ENCODE results near the gene RAPGEF5. TPM values are rescaled to one million over a fixed set of nuclear protein-coding genes. Genes with fewer than 3 reads are reported as not detected.

Gene RAPGEF5
- total RNA-seq, 2 donors from 2014 or later: 16.7 to 23.2 TPM

- no peak for DNase-seq
- Histone ChIP-seq H3K36me3 (ENCODE audit: control insufficient read depth, insufficient read depth, low read length) (no peaks in the 10 kb centered on the region), H3K4me1 (ENCODE audit: control insufficient read depth, insufficient read depth, low read length) (no peaks in the 10 kb centered on the region), H3K9ac (ENCODE audit: extremely low read depth, low read length, poor library complexity, severe bottlenecking) (no peak overlapping the region), H3K27me3 (ENCODE audit: control insufficient read depth, insufficient read depth, low read length, poor library complexity, severe bottlenecking) (no peaks in the 10 kb centered on the region), H3K27ac (ENCODE audit: low read depth, low read length) (no peak overlapping the region), H3K4me3 (ENCODE audit: low read length) (no peak overlapping the region), H3K9me3 (ENCODE audit: control insufficient read depth, low read length) (peaks cover 9% of the 10 kb centered on the region)
- WGBS, 2 experiments (ENCODE audit: insufficient coverage in 1 of 2, insufficient read length in 1 of 2): 95% methylated on average over 3 of the region's 3 CpGs; no CpG with 5 or more reads in 1 of the 2 experiments
- no peak overlapping the region for H3K4me3 Mint-ChIP-seq
- TF ChIP-seq, protein P1, sequence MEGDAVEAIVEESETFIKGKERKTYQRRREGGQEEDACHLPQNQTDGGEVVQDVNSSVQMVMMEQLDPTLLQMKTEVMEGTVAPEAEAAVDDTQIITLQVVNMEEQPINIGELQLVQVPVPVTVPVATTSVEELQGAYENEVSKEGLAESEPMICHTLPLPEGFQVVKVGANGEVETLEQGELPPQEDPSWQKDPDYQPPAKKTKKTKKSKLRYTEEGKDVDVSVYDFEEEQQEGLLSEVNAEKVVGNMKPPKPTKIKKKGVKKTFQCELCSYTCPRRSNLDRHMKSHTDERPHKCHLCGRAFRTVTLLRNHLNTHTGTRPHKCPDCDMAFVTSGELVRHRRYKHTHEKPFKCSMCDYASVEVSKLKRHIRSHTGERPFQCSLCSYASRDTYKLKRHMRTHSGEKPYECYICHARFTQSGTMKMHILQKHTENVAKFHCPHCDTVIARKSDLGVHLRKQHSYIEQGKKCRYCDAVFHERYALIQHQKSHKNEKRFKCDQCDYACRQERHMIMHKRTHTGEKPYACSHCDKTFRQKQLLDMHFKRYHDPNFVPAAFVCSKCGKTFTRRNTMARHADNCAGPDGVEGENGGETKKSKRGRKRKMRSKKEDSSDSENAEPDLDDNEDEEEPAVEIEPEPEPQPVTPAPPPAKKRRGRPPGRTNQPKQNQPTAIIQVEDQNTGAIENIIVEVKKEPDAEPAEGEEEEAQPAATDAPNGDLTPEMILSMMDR (conservative IDR thresholded peaks at IDR 0.05): no peak
- H3K9me3 Mint-ChIP-seq: no peaks in the 10 kb centered on the region
- no peak overlapping the region for H3K27ac Mint-ChIP-seq
- peaks cover 19% of the 10 kb centered on the region for H3K4me1 Mint-ChIP-seq
- H3K27me3 Mint-ChIP-seq (ENCODE audit: insufficient read depth): no peaks in the 10 kb centered on the region
- H3K36me3 Mint-ChIP-seq (ENCODE audit: low read depth): no peaks in the 10 kb centered on the region
These were observed 44.1 kb upstream of the RAPGEF5 start for GRCh38 chr7:22400936-22401553.

DNA sequence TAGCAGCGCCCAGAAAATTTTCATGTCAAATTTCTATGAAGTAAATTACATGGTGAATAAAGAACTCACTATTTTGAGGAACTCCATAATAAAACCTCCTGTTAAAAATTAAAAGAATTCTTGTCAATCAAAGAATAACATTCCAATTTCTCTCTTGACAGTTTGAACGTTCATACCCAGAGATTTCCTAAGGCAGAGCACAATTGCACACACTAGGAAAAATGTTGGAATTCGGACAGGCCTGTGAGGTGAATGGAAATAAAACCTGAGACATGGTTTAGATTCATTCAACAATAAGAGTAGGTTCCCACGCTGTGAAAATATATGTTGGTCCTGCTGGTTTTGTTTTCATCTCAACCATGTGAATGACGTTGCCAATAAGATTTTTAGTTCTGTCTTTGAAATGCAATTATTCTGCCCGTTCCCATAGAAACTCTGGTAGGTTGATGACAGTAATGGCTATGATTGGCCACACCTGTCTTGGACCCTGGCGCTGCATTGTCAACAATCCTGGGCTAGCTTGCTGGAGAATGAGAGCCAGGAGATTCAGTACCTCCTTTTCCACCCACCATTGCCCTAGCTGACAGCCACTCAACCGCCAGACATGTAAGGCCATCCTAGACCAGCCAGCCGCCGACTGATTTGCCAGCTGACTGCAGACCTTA is 43.3 kb upstream of the RAPGEF5 start:
- no peaks in the 10 kb centered on the region for H3K36me3 Mint-ChIP-seq (ENCODE audit: low read depth)
- peaks cover 19% of the 10 kb centered on the region for H3K4me1 Mint-ChIP-seq
- DNase-seq: no peak
- no peak overlapping the region for H3K27ac ChIP-seq (ENCODE audit: low read depth, low read length)
- TF ChIP-seq, protein P1 (conservative IDR thresholded peaks at IDR 0.05): no peak
- no peaks in the 10 kb centered on the region for H3K4me1 ChIP-seq (ENCODE audit: control insufficient read depth, insufficient read depth, low read length)
- H3K36me3 ChIP-seq (ENCODE audit: control insufficient read depth, insufficient read depth, low read length): no peaks in the 10 kb centered on the region
- H3K9me3 Mint-ChIP-seq: no peaks in the 10 kb centered on the region
- no peak overlapping the region for H3K4me3 ChIP-seq (ENCODE audit: low read length)
- no peak overlapping the region for H3K27ac Mint-ChIP-seq
- no peak overlapping the region for H3K9ac ChIP-seq (ENCODE audit: extremely low read depth, low read length, poor library complexity, severe bottlenecking)
- WGBS, 2 experiments (ENCODE audit: insufficient coverage in 1 of 2, insufficient read length in 1 of 2): 87 to 100% methylated on average over 4 to 10 of the region's 10 CpGs
- H3K4me3 Mint-ChIP-seq: no peak overlapping the region
- peaks cover 9% of the 10 kb centered on the region for H3K9me3 ChIP-seq (ENCODE audit: control insufficient read depth, low read length)
- H3K27me3 Mint-ChIP-seq (ENCODE audit: insufficient read depth): no peaks in the 10 kb centered on the region
- H3K27me3 ChIP-seq (ENCODE audit: control insufficient read depth, insufficient read depth, low read length, poor library complexity, severe bottlenecking): no peaks in the 10 kb centered on the region

- no peaks in the 10 kb centered on the region for H3K9me3 Mint-ChIP-seq
- H3K4me3 ChIP-seq (ENCODE audit: low read length): no peak overlapping the region
- no peak overlapping the region for H3K4me3 Mint-ChIP-seq
- H3K27ac Mint-ChIP-seq: no peak overlapping the region
- no peaks in the 10 kb centered on the region for H3K36me3 Mint-ChIP-seq (ENCODE audit: low read depth)
- H3K9me3 ChIP-seq (ENCODE audit: control insufficient read depth, low read length): peaks cover 9% of the 10 kb centered on the region
- H3K27me3 Mint-ChIP-seq (ENCODE audit: insufficient read depth): no peaks in the 10 kb centered on the region
- WGBS, 2 experiments (ENCODE audit: insufficient coverage in 1 of 2, insufficient read length in 1 of 2): 88 to 90% methylated on average over 2 of the region's 2 CpGs
- H3K36me3 ChIP-seq (ENCODE audit: control insufficient read depth, insufficient read depth, low read length): no peaks in the 10 kb centered on the region
- no peak for DNase-seq
- no peak overlapping the region for H3K9ac ChIP-seq (ENCODE audit: extremely low read depth, low read length, poor library complexity, severe bottlenecking)
- TF ChIP-seq, protein P1 (conservative IDR thresholded peaks at IDR 0.05): no peak
- H3K27me3 ChIP-seq (ENCODE audit: control insufficient read depth, insufficient read depth, low read length, poor library complexity, severe bottlenecking): no peaks in the 10 kb centered on the region
- no peaks in the 10 kb centered on the region for H3K4me1 ChIP-seq (ENCODE audit: control insufficient read depth, insufficient read depth, low read length)
- H3K27ac ChIP-seq (ENCODE audit: low read depth, low read length): no peak overlapping the region
- H3K4me1 Mint-ChIP-seq: peaks cover 12% of the 10 kb centered on the region
These were observed 42.6 kb upstream of the RAPGEF5 start for GRCh38 chr7:22399546-22399945.
